ENCODE data around the gene KIF5A.

Gene KIF5A

DNA sequence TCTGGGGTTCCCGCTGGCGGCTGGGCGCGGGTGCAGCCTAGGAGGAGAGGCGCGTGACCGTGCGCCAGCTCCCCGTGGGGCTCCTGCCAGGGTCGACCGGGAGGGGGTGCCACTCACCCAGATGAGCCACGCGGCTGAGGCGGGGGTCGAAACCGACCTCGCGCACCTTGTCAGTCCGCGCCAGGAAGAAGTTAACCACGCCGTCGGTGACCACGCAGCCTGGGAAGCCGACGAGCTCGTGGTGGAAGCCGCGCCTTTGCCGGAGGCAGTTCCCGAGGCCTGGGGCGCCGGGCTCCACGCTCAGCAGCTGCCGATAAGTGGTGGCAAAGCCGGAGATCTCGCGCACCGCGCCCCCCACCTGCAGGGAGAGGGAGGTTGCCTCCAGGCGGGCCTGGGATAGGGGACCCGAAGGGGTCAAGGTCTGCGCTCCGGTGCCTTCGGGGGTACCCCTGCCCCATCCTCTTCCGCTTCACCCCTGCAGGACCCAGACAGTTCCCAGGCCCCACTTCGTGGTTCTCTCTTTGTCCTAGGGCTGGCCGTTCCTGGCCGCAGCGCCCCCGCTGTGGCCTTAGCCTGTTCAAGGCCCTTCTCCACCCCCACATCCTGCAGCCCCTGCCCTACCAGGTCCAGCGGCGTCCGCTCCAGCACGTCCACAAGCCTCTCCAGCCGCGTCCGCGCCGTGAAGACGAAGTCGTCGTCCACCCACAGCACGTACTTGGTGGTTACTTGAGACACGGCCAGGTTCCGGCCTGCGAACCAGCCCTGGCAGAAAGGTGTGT lies 77.8 kb downstream of the KIF5A start:
- H3K9me3 ChIP-seq: no peaks in the 10 kb centered on the region
- no peak for DNase-seq (ENCODE audit: low spot score in 2 of 2)
- no peaks in the 10 kb centered on the region for H3K27me3 ChIP-seq (ENCODE audit: low read depth)
- no peak overlapping the region for H3K4me3 ChIP-seq
- in situ Hi-C loops (cut with MboI; ENCODE audit: low sequenced_read_pairs): no loop called here
- peaks cover 5% of the 10 kb centered on the region; the same call in 1 of the 2 replicates for H3K4me1 ChIP-seq
- peaks cover 12% of the 10 kb centered on the region for H3K36me3 ChIP-seq (replicated peaks)

GRCh38 chr12:57628280-57629191 lies 78.7 kb downstream of the KIF5A start:
- DNase-seq (ENCODE audit: low spot score in 2 of 2): no peak
- peaks cover 9% of the 10 kb centered on the region for H3K4me1 ChIP-seq
- peaks cover 12% of the 10 kb centered on the region for H3K36me3 ChIP-seq (replicated peaks)
- H3K4me3 ChIP-seq: no peak overlapping the region
- H3K27me3 ChIP-seq (ENCODE audit: low read depth): no peaks in the 10 kb centered on the region
- in situ Hi-C loops (cut with MboI; ENCODE audit: low sequenced_read_pairs): no loop called here
- H3K9me3 ChIP-seq: no peaks in the 10 kb centered on the region

- H3K9me3 ChIP-seq: no peaks in the 10 kb centered on the region
- in situ Hi-C loops (cut with MboI; ENCODE audit: low sequenced_read_pairs): no loop called here
- peaks cover 12% of the 10 kb centered on the region for H3K36me3 ChIP-seq (replicated peaks)
- H3K4me1 ChIP-seq: peaks cover 11% of the 10 kb centered on the region
- DNase-seq (ENCODE audit: low spot score in 2 of 2): no peak
- no peak overlapping the region for H3K4me3 ChIP-seq
- no peaks in the 10 kb centered on the region for H3K27me3 ChIP-seq (ENCODE audit: low read depth)
Measured at GRCh38 chr12:57629897-57630471, 80.1 kb downstream of the KIF5A start.

- Histone ChIP-seq H3K9me3 (no peaks in the 10 kb centered on the region), H3K27me3 (ENCODE audit: low read depth) (no peaks in the 10 kb centered on the region), H3K4me1 (peaks cover 11% of the 10 kb centered on the region), H3K36me3 (replicated peaks) (peaks cover 12% of the 10 kb centered on the region), H3K4me3 (no peak overlapping the region; the same call in 1 of the 2 replicates)
- DNase-seq (ENCODE audit: low spot score in 2 of 2): no peak
- in situ Hi-C loops (cut with MboI; ENCODE audit: low sequenced_read_pairs): no loop called here
Measured at GRCh38 chr12:57630891-57631433, 81.1 kb downstream of the KIF5A start.

DNA sequence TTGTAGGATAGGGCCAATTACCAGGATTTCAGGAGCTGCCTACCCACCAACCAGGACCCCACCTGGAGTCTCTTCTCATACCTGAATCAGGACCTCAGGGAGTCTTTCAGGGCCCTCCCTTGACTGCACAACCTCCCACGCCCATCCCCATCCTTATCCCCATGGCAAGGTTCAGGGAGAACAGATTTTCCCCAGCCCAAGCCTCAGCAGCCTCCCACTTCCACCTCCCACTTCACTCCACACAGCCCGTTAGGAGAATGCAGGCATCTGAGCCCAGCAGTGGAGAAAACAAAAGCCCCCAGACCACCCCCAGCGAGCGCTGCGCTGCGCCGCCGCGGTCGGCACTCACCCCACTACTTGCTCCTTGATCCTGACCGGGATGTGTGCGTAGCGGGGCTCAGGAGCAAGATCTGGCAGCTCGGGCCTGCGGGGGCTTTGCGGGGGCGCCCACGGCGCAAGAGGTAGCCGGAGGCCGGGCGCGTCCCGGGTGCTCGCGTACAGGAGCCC lies 81.8 kb downstream of the KIF5A start:
- in situ Hi-C loops (cut with MboI; ENCODE audit: low sequenced_read_pairs): no loop called here
- Histone ChIP-seq H3K27me3 (ENCODE audit: low read depth) (no peaks in the 10 kb centered on the region), H3K9me3 (no peaks in the 10 kb centered on the region), H3K4me3 (peak overlapping the region; percentile 69), H3K36me3 (replicated peaks) (peaks cover 12% of the 10 kb centered on the region), H3K4me1 (peaks cover 11% of the 10 kb centered on the region)
- DNase-seq (ENCODE audit: low spot score in 2 of 2): no peak

- Histone ChIP-seq H3K4me3 (peak overlapping the region; percentile 69), H3K27me3 (ENCODE audit: low read depth) (no peaks in the 10 kb centered on the region), H3K9me3 (no peaks in the 10 kb centered on the region), H3K4me1 (peaks cover 11% of the 10 kb centered on the region), H3K36me3 (replicated peaks) (peaks cover 9% of the 10 kb centered on the region)
- in situ Hi-C loops (cut with MboI; ENCODE audit: low sequenced_read_pairs): no loop called here
- DNase-seq (ENCODE audit: low spot score in 2 of 2): peak in 1 of 2 experiments; percentile 59
Measured at GRCh38 chr12:57632073-57632957, 82.5 kb downstream of the KIF5A start.

DNA sequence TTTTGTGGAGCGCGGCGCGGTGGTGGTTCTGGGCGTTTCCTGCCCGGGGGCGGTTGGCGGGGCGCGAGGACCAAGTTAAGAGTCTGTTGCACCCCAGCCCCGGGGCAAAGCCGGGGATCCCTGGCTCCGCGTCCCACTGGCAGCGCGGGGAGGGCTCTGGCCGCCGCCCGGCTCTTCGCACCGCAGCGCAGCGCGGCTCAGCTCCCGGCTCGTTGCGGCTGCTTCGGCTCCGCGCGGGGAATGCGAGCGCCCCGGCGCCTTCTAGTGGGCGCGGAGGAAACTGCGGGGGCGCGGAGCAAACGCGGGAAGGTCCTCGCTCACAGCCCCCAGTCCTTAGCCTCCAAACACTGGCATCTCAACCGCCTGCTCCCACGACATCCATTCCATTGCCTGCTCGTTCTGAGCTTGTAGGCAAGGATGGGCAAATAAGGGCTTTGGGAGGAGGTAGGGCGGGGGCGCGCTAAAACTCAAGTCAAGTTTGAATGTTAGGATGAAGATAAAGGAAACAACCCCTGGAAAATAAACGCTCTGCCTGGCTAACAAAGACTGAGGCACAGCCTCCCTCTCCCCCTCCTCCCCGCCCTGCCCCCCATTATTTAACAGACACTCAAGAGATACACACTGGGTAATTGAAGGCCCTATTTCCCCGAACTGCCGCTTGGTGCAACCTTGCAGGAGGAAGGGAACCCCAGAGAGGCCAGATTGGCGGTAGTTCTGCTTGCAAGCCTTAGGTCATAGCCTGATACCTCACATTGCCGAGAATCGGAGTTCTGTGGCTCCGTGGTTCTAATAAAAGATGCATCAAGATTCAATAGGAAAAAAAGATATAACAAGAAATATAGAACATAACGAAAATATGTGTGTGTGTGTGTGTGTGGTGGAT lies 83.4 kb downstream of the KIF5A start, which contains the start of gene B4GALNT1:
TSS of gene B4GALNT1 (minus strand) at position 244 of the 883 bp plus-strand sequence. CDS start 1,069 bp downstream, outside the sequence.
- in situ Hi-C loops (cut with MboI; ENCODE audit: low sequenced_read_pairs): no loop called here
- peaks cover 5% of the 10 kb centered on the region for H3K36me3 ChIP-seq (replicated peaks)
- peak within 1 kb of the TSS; percentile 69 for H3K4me3 ChIP-seq

More for the DNA sequence above, 83.4 kb downstream of the KIF5A start, which contains the start of gene B4GALNT1:
- DNase-seq (ENCODE audit: low spot score in 2 of 2): peak; percentile 73 to 83
- H3K9me3 ChIP-seq: no peaks in the 10 kb centered on the region
- H3K27me3 ChIP-seq (ENCODE audit: low read depth): no peaks in the 10 kb centered on the region
- H3K4me1 ChIP-seq: peaks cover 11% of the 10 kb centered on the region
